H1 (cell line): ENCODE results near the gene SBF2. TPM values are rescaled to one million over a fixed set of nuclear protein-coding genes. Genes with fewer than 3 reads are reported as not detected.

Source experiments
- CTCF ChIA-PET: fragments of 300-600 bp; sonication (Branson Sonifier 250); formaldehyde crosslinking; loops from one replicate; lab custom pipeline; 2021; ENCODE audit not compliant: partially characterized antibody; lab: Charles Lee
- POLR2A ChIA-PET: fragments of 300-600 bp; sonication (Branson Sonifier 250); formaldehyde crosslinking; loops from one replicate; lab custom pipeline; 2021; ENCODE audit warnings: inconsistent platforms; ENCODE audit not compliant: partially characterized antibody; lab: Charles Lee
- DNase-seq, 2 experiments: peaks; one replicate each; pipeline versions ENCODE4 v3.0.0 to v3.0.0-alpha.2; 2010 to 2022; ENCODE audit warnings: low spot score in 2 of 2, low read depth in 1 of 2, mixed read lengths in 1 of 2
- FAIRE-seq: peaks from 2 replicates; lab custom pipeline; 2011; peaks lifted over from hg19 to GRCh38; lab: Jason Lieb, UNC
- H2AFZ ChIP-seq: 2 replicates; pipeline ENCODE4 v1.8.1; 2012; ENCODE audit warnings: low read length, inconsistent platforms
- H2AK5ac ChIP-seq: 2 replicates; pipeline ENCODE4 v1.6.1; 2013; ENCODE audit warnings: low read depth, low read length
- H2BK120ac ChIP-seq: replicated peaks from 2 replicates; pipeline ENCODE3; 2013; ENCODE audit warnings: low read depth, low read length, inconsistent platforms
- H2BK12ac ChIP-seq: 2 replicates; pipeline ENCODE4 v1.6.1; 2013; ENCODE audit warnings: low read depth, low read length
- H2BK15ac ChIP-seq: 2 replicates; pipeline ENCODE4 v1.6.1; 2013; ENCODE audit warnings: low read length
- H2BK20ac ChIP-seq: 2 replicates; pipeline ENCODE4 v1.6.1; 2013; ENCODE audit warnings: low read length
- H2BK5ac ChIP-seq: 2 replicates; pipeline ENCODE4 v1.6.1; 2013; ENCODE audit warnings: low read depth, low read length
- H3K14ac ChIP-seq: 2 replicates; pipeline ENCODE4 v1.6.1; 2013; ENCODE audit warnings: inconsistent platforms; ENCODE audit not compliant: insufficient read length
- H3K18ac ChIP-seq: 2 replicates; pipeline ENCODE4 v1.6.1; 2013; ENCODE audit warnings: low read length; ENCODE audit errors: extremely low read depth
- H3K23ac ChIP-seq: 2 replicates; pipeline ENCODE4 v1.6.1; 2013; ENCODE audit warnings: inconsistent platforms; ENCODE audit not compliant: insufficient read length
- H3K23me2 ChIP-seq: 2 replicates; pipeline ENCODE4 v1.6.1; 2013; ENCODE audit warnings: low read depth, low read length
- H3K27ac ChIP-seq: 2 replicates; pipeline ENCODE4 v1.6.1; 2011; ENCODE audit warnings: low read depth, low read length, inconsistent platforms
- H3K27me3 ChIP-seq, 4 experiments: replicated peaks in 1 of 4; 1 replicate in 1 of 4; 2 replicates in 3 of 4; pipeline versions ENCODE4 v1.6.1 to v1.8.1; 2011 to 2013; ENCODE audit warnings: low read length in 3 of 4, mild to moderate bottlenecking in 3 of 4, inconsistent platforms in 2 of 4, mixed read lengths in 2 of 4, moderate library complexity in 1 of 4; ENCODE audit not compliant: control insufficient read depth in 3 of 4, insufficient read depth in 3 of 4; ENCODE audit errors: extremely low read depth in 1 of 4
- H3K36me3 ChIP-seq, 4 experiments: 2 replicates each; pipeline versions ENCODE4 v1.6.1 to v1.8.1; 2011 to 2013; ENCODE audit warnings: mild to moderate bottlenecking in 4 of 4, low read length in 3 of 4, moderate library complexity in 2 of 4, control low read depth in 1 of 4, inconsistent platforms in 1 of 4; ENCODE audit not compliant: insufficient read depth in 4 of 4, control insufficient read depth in 2 of 4
- H3K4ac ChIP-seq: replicated peaks from 2 replicates; pipeline ENCODE3; 2013; ENCODE audit warnings: low read length, low read depth, mixed read lengths, inconsistent platforms; ENCODE audit not compliant: insufficient read length
- H3K4me1 ChIP-seq, 4 experiments: replicated peaks in 1 of 4; 1 replicate in 1 of 4; 2 replicates in 3 of 4; pipeline versions ENCODE4 v1.6.1 to v1.8.1; 2011 to 2013; ENCODE audit warnings: low read length in 3 of 4, inconsistent platforms in 2 of 4, mixed read lengths in 1 of 4; ENCODE audit not compliant: insufficient read depth in 4 of 4, control insufficient read depth in 3 of 4
- H3K4me2 ChIP-seq, 2 experiments: 2 replicates each; pipeline versions ENCODE4 v1.6.1 to v1.8.1; 2011 to 2013; ENCODE audit warnings: low read depth in 2 of 2, low read length in 2 of 2, control low read depth in 1 of 2, inconsistent platforms in 1 of 2, mild to moderate bottlenecking in 1 of 2; ENCODE audit not compliant: insufficient read depth in 1 of 2
- H3K4me3 ChIP-seq, 4 experiments: fragments of 200-600, 300-600 bp in 1 of 4; sonication (generic), shearing (Covaris generic), sonication (Bioruptor Twin) in 1 of 4; 2 replicates each; pipeline versions ENCODE4 v1.5.1 to v1.8.1; 2011 to 2016; ENCODE audit warnings: low read length in 4 of 4, low read depth in 3 of 4, control low read depth in 2 of 4, inconsistent platforms in 2 of 4, mild to moderate bottlenecking in 2 of 4, mixed read lengths in 1 of 4, moderate library complexity in 1 of 4; ENCODE audit not compliant: insufficient read depth in 2 of 4; ENCODE audit errors: extremely low read depth in 1 of 4
- H3K56ac ChIP-seq: replicated peaks from 2 replicates; pipeline ENCODE3; 2013; ENCODE audit warnings: low read depth, mild to moderate bottlenecking, mixed read lengths, low read length, inconsistent platforms; ENCODE audit not compliant: insufficient read length
- H3K79me1 ChIP-seq: 2 replicates; pipeline ENCODE4 v1.6.1; 2013; ENCODE audit warnings: low read depth, low read length, control low read depth
- H3K79me2 ChIP-seq, 2 experiments: 2 replicates each; pipeline versions ENCODE4 v1.6.1 to v1.8.1; 2012 to 2013; ENCODE audit warnings: low read length in 2 of 2, mild to moderate bottlenecking in 2 of 2, inconsistent platforms in 1 of 2; ENCODE audit not compliant: insufficient read depth in 2 of 2, control insufficient read depth in 1 of 2
- H3K9ac ChIP-seq, 4 experiments: replicated peaks in 1 of 4; 1 replicate in 1 of 4; 2 replicates in 3 of 4; pipeline versions ENCODE4 v1.6.1 to v1.8.1; 2011 to 2013; ENCODE audit warnings: low read depth in 3 of 4, low read length in 3 of 4, control low read depth in 2 of 4, mild to moderate bottlenecking in 2 of 4, moderate library complexity in 2 of 4, inconsistent platforms in 1 of 4; ENCODE audit errors: extremely low read depth in 1 of 4
- H3K9me3 ChIP-seq, 2 experiments: 2 replicates each; pipeline versions ENCODE4 v1.6.1 to v1.8.1; 2012 to 2013; ENCODE audit warnings: mild to moderate bottlenecking in 2 of 2, moderate library complexity in 2 of 2, control low read depth in 1 of 2, inconsistent platforms in 1 of 2, low read depth in 1 of 2, low read length in 1 of 2, mixed read lengths in 1 of 2; ENCODE audit not compliant: insufficient read depth in 2 of 2
- H4K20me1 ChIP-seq, 2 experiments: replicated peaks in 1 of 2; 2 replicates each; pipeline versions ENCODE3 to v1.8.1; 2011 to 2013; ENCODE audit warnings: inconsistent platforms in 2 of 2, low read length in 2 of 2, mild to moderate bottlenecking in 1 of 2; ENCODE audit not compliant: insufficient read depth in 2 of 2, control insufficient read depth in 1 of 2
- H4K5ac ChIP-seq: 2 replicates; pipeline ENCODE4 v1.6.1; 2013; ENCODE audit warnings: low read length, low read depth, mixed read lengths, inconsistent platforms; ENCODE audit not compliant: insufficient read length
- H4K8ac ChIP-seq: 2 replicates; pipeline ENCODE4 v1.8.0; 2013; ENCODE audit warnings: mild to moderate bottlenecking, moderate library complexity, low read length, inconsistent platforms; ENCODE audit not compliant: insufficient read depth; ENCODE audit errors: extremely low read depth
- H4K91ac ChIP-seq: replicated peaks from 2 replicates; pipeline ENCODE3; 2013; ENCODE audit warnings: low read length, mixed read lengths, inconsistent platforms; ENCODE audit not compliant: insufficient read length
- HDAC2 ChIP-seq, 2 experiments: fragments of 300-600 bp in 1 of 2; sonication (generic) in 1 of 2; IDR thresholded peaks; 2 replicates each; pipeline ENCODE4 v1.6.1; 2011 to 2012; ENCODE audit warnings: low read depth in 2 of 2, low read length in 2 of 2, mild to moderate bottlenecking in 2 of 2, moderate library complexity in 2 of 2, borderline replicate concordance in 1 of 2, inconsistent platforms in 1 of 2
- WGBS, 2 experiments: shearing (Covaris generic) in 1 of 2; methylation state at CpG; one replicate each; pipeline versions ENCODE4 v1.1.6 to v1.1.7; 2013 to 2015; ENCODE audit warnings: low lambda C conversion rate in 2 of 2, mixed read lengths in 2 of 2, inconsistent platforms in 1 of 2, low coverage in 1 of 2, missing lambda C conversion rate in 1 of 2; ENCODE audit not compliant: insufficient replicate concordance in 2 of 2, insufficient coverage in 1 of 2, insufficient read length in 1 of 2; ENCODE audit errors: extremely low coverage in 1 of 2, missing lambda C conversion rate in 1 of 2; 5-methylcytosine and 5-hydroxymethylcytosine counted together
- polyA plus RNA-seq, 7 experiments: library from polyadenylated mRNA; depleted of rRNA in 3 of 7; stranded (reverse) in 5 of 7; unstranded in 2 of 7; fragments of >200 nt in 5 of 7; fragments of 200-250 nt in 2 of 7; gene quantifications; 1 replicate in 5 of 7; 2 replicates in 1 of 7; 4 replicates in 1 of 7; pipeline versions ENCODE4 v1.2.1 to v1.2.3, GENCODE V29; 2011 to 2013; ENCODE audit warnings: missing spikeins in 2 of 7, mixed read lengths in 2 of 7
- total RNA-seq: library from RNA; stranded (reverse); fragmentation: NEBNext Ultra II Directional; extraction: Animal tissue kit (Norgen Biotek cat#: 25700); gene quantifications from 2 replicates; pipeline ENCODE4 v1.2.1, GENCODE V29; 2021
- TF ChIP-seq, protein P1 (sequence below), 3 experiments: IDR thresholded peaks; 1 replicate in 2 of 3; 2 replicates in 1 of 3; pipeline versions ENCODE4 v1.5.1 to v1.6.1; 2011; ENCODE audit warnings: low read length in 3 of 3, mild to moderate bottlenecking in 3 of 3, inconsistent platforms in 2 of 3, low read depth in 1 of 3, moderate library complexity in 1 of 3; ENCODE audit not compliant: insufficient read depth in 1 of 3; ENCODE audit errors: control extremely low read depth in 1 of 3

Gene SBF2
- total and polyA plus RNA-seq, 2 of the 8 experiments (the other 6 are each of a cell fraction or from before 2014, with no cell fraction given), result 36.7 to 50.5 TPM

DNA sequence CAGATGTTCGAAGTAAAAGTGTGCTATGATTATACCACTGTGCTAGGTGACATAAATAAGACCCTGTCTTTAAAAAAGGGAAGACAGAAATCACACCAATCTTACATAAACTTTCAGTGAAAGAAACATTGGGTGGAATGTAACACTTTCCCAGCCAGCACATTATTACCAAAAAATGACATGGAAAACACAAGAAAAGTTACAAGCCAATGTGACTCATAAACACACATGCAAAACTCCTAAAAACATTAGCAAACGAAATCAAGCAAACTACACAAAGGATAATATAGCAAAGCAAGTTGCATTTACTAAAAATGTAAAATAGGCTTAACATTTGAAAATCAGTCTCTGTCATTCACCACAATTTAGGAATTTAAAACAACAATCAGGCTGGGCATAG lies 47.0 kb downstream of the SBF2 start:
- Histone ChIP-seq H2AFZ (no peak overlapping the region), H4K8ac (no peak overlapping the region), H4K5ac (no peak overlapping the region), H3K4me2 (no peak overlapping the region), H3K27me3 (no peaks in the 10 kb centered on the region), H3K9ac (no peak overlapping the region), H4K20me1 (no peaks in the 10 kb centered on the region), H3K9me3 (peaks cover 7 to 8% of the 10 kb centered on the region in 2 experiments), H3K79me2 (peaks cover 0 to 33% of the 10 kb centered on the region in 2 experiments; a peak in 2 of 4 replicates), H2BK20ac (no peak overlapping the region), H3K23ac (no peak overlapping the region), H3K4me1 (peaks cover 0 to 4% (median 0%) of the 10 kb centered on the region in 4 experiments; a peak in 3 of 7 replicates), H3K79me1 (no peaks in the 10 kb centered on the region), H3K4ac (no peak overlapping the region), H3K36me3 (peaks cover 0 to 4% (median 2%) of the 10 kb centered on the region in 4 experiments; a peak in 3 of 8 replicates), H4K91ac (no peak overlapping the region), H3K27ac (no peak overlapping the region), H2BK120ac (no peak overlapping the region), H3K14ac (no peak overlapping the region), H2BK5ac (no peak overlapping the region), H2AK5ac (no peak overlapping the region), H2BK12ac (no peak overlapping the region), H3K23me2 (no peaks in the 10 kb centered on the region), H3K4me3 (no peak overlapping the region), H3K18ac (no peak overlapping the region), H3K56ac (no peak overlapping the region), H2BK15ac (no peak overlapping the region)
- FAIRE-seq (no peak), DNase-seq (no peak)
- ChIA-PET CTCF (no interaction called here), POLR2A (no interaction called here)
- 71% methylated on average over 2 of the region's 2 CpGs; no CpG with 5 or more reads in 1 of the 2 experiments for WGBS, 2 experiments
- TF ChIP-seq, protein P1, sequence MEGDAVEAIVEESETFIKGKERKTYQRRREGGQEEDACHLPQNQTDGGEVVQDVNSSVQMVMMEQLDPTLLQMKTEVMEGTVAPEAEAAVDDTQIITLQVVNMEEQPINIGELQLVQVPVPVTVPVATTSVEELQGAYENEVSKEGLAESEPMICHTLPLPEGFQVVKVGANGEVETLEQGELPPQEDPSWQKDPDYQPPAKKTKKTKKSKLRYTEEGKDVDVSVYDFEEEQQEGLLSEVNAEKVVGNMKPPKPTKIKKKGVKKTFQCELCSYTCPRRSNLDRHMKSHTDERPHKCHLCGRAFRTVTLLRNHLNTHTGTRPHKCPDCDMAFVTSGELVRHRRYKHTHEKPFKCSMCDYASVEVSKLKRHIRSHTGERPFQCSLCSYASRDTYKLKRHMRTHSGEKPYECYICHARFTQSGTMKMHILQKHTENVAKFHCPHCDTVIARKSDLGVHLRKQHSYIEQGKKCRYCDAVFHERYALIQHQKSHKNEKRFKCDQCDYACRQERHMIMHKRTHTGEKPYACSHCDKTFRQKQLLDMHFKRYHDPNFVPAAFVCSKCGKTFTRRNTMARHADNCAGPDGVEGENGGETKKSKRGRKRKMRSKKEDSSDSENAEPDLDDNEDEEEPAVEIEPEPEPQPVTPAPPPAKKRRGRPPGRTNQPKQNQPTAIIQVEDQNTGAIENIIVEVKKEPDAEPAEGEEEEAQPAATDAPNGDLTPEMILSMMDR (IDR thresholded peaks at IDR 0.05; ENCODE audit: control extremely low read depth in 1 of 3, insufficient read depth in 1 of 3, low read depth in 1 of 3, low read length in 3 of 3), result no peak
- TF ChIP-seq HDAC2 (IDR thresholded peaks at IDR 0.05; ENCODE audit: borderline replicate concordance in 1 of 2, low read depth in 2 of 2, low read length in 2 of 2), result no peak
